ENCODE results near the gene DNTT. TPM values are rescaled to one million over a fixed set of nuclear protein-coding genes. Genes with fewer than 3 reads are reported as not detected.

Gene DNTT
- total RNA-seq, 1 donor from 2014 or later = not detected

DNA sequence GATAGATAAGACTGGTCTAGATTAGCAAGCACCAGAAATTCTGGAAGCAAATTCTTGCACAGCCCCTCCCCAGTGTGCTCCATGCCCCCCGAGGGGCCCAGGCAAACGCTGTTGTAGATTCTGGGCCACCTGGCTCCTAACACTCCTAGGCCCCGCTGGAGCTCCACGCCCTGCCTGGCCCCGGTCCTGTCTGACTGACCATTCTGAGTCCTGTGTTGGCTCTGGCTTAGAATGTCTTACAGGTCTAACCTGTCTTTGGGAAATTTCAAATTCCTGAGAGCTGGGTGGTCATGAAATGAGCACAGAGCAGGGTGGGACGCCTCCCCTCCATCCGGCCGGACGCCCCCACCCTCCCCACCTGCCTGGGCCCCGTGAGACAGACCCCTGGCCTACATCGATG lies 67.1 kb downstream of the DNTT start:
- H3K9ac ChIP-seq = no peak overlapping the region
- no peaks in the 10 kb centered on the region for H3K4me1 ChIP-seq
- Mint-ChIP-seq H3K27me3 (ENCODE audit: insufficient read depth, low read depth) (peaks cover 9% of the 10 kb centered on the region), H3K9me3 (no peaks in the 10 kb centered on the region), H3K27ac (no peak overlapping the region), H3K36me3 (peaks cover 2% of the 10 kb centered on the region), H3K4me3 (no peak overlapping the region), H3K4me1 (peaks cover 16% of the 10 kb centered on the region)
- TF ChIP-seq EZH2phosphoT487 (IDR thresholded peaks at IDR 0.05) (no peak), CTCF (IDR thresholded peaks at IDR 0.05) (no peak), EZH2 (IDR thresholded peaks at IDR 0.05) (no peak)
- no peak overlapping the region for H3K4me3 ChIP-seq
- H3K27ac ChIP-seq = no peak overlapping the region
- H3K27me3 ChIP-seq = peaks cover 10% of the 10 kb centered on the region
- H3K79me2 ChIP-seq (ENCODE audit: low read depth) = no peaks in the 10 kb centered on the region
- H3F3A ChIP-seq (ENCODE audit: low read depth) = no peaks in the 10 kb centered on the region
- no peak for DNase-seq (ENCODE audit: low spot score)
- H2AFZ ChIP-seq (replicated peaks) = no peak overlapping the region
- no peaks in the 10 kb centered on the region for H3K36me3 ChIP-seq
- no peaks in the 10 kb centered on the region for H4K20me1 ChIP-seq (ENCODE audit: low read depth)
- no peak overlapping the region for H3K4me2 ChIP-seq
- no peaks in the 10 kb centered on the region for H3K9me3 ChIP-seq (ENCODE audit: low read depth)

GRCh38 chr10:96374004-96374403 lies 69.8 kb downstream of the DNTT start:
- Histone ChIP-seq H3K4me2 (no peak overlapping the region), H3K36me3 (no peaks in the 10 kb centered on the region), H2AFZ (replicated peaks) (no peak overlapping the region), H3K79me2 (ENCODE audit: low read depth) (no peaks in the 10 kb centered on the region), H3K27me3 (peaks cover 10% of the 10 kb centered on the region), H3K4me3 (no peak overlapping the region), H4K20me1 (ENCODE audit: low read depth) (no peaks in the 10 kb centered on the region), H3F3A (ENCODE audit: low read depth) (no peaks in the 10 kb centered on the region), H3K9me3 (ENCODE audit: low read depth) (no peaks in the 10 kb centered on the region), H3K9ac (no peak overlapping the region), H3K4me1 (no peaks in the 10 kb centered on the region), H3K27ac (no peak overlapping the region)
- TF ChIP-seq EZH2 (IDR thresholded peaks at IDR 0.05) = no peak
- Mint-ChIP-seq H3K27ac (no peak overlapping the region), H3K36me3 (peaks cover 2% of the 10 kb centered on the region), H3K4me1 (peaks cover 23% of the 10 kb centered on the region), H3K4me3 (peak overlapping the region; percentile 39), H3K27me3 (ENCODE audit: insufficient read depth, low read depth) (peaks cover 14% of the 10 kb centered on the region), H3K9me3 (no peaks in the 10 kb centered on the region)
- DNase-seq (ENCODE audit: low spot score) = no peak

DNA sequence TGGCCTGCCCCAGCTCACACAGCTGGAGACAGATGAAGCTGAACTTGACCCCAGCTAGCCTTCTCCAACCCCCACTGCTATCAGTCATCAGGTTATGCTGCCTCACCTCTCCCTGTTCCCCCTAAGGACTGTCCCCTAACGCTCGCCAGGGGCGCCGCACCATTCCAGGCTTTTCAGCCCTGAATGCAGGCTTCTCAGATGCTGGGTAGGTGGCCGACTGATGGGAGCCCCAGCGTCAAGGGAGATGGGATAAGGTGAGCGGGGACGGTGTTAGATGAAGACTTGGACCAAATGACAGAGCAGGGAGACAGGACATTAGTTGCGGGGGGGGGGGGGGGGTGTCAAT lies 70.4 kb downstream of the DNTT start:
- no peak for TF ChIP-seq EZH2 (IDR thresholded peaks at IDR 0.05)
- peak; percentile 17 for TF ChIP-seq CTCF (IDR thresholded peaks at IDR 0.05)
- Mint-ChIP-seq H3K27ac (no peak overlapping the region), H3K27me3 (ENCODE audit: insufficient read depth, low read depth) (peaks cover 12% of the 10 kb centered on the region), H3K4me1 (peaks cover 23% of the 10 kb centered on the region), H3K4me3 (peak overlapping the region; percentile 0), H3K9me3 (no peaks in the 10 kb centered on the region), H3K36me3 (peaks cover 2% of the 10 kb centered on the region)
- Histone ChIP-seq H2AFZ (replicated peaks) (peak overlapping the region; percentile 98), H3K27ac (no peak overlapping the region), H3K4me3 (peak overlapping the region; percentile 49), H3F3A (ENCODE audit: low read depth) (no peaks in the 10 kb centered on the region), H3K27me3 (peaks cover 10% of the 10 kb centered on the region), H3K79me2 (ENCODE audit: low read depth) (no peaks in the 10 kb centered on the region), H3K36me3 (no peaks in the 10 kb centered on the region), H4K20me1 (ENCODE audit: low read depth) (no peaks in the 10 kb centered on the region), H3K4me1 (no peaks in the 10 kb centered on the region), H3K9ac (no peak overlapping the region), H3K4me2 (peak overlapping the region; percentile 87), H3K9me3 (ENCODE audit: low read depth) (no peaks in the 10 kb centered on the region)
- peak; percentile 59 for DNase-seq (ENCODE audit: low spot score)

GRCh38 chr10:96374985-96375830 lies 71.0 kb downstream of the DNTT start:
- H3K9me3 Mint-ChIP-seq = no peaks in the 10 kb centered on the region
- Histone ChIP-seq H3K9ac (no peak overlapping the region), H2AFZ (replicated peaks) (peak overlapping the region; percentile 98)

More at GRCh38 chr10:96374985-96375830, 71.0 kb downstream of the DNTT start:
- no peak overlapping the region for H3K27ac ChIP-seq
- H3K36me3 ChIP-seq = no peaks in the 10 kb centered on the region
- DNase-seq (ENCODE audit: low spot score) = peak; percentile 95
- Mint-ChIP-seq H3K4me1 (peaks cover 23% of the 10 kb centered on the region), H3K27ac (no peak overlapping the region), H3K4me3 (peak overlapping the region; percentile 0), H3K36me3 (peaks cover 2% of the 10 kb centered on the region), H3K27me3 (ENCODE audit: insufficient read depth, low read depth) (peaks cover 12% of the 10 kb centered on the region)
- peak overlapping the region; percentile 87 for H3K4me2 ChIP-seq
- no peaks in the 10 kb centered on the region for H4K20me1 ChIP-seq (ENCODE audit: low read depth)
- H3K27me3 ChIP-seq = peaks cover 10% of the 10 kb centered on the region
- no peaks in the 10 kb centered on the region for H3K9me3 ChIP-seq (ENCODE audit: low read depth)
- no peaks in the 10 kb centered on the region for H3F3A ChIP-seq (ENCODE audit: low read depth)
- no peaks in the 10 kb centered on the region for H3K4me1 ChIP-seq
- no peak for TF ChIP-seq EZH2 (IDR thresholded peaks at IDR 0.05)
- peak; percentile 97 for TF ChIP-seq CTCF (IDR thresholded peaks at IDR 0.05)
- TF ChIP-seq EZH2phosphoT487 (IDR thresholded peaks at IDR 0.05) = no peak
- H3K4me3 ChIP-seq = peak overlapping the region; percentile 49
- H3K79me2 ChIP-seq (ENCODE audit: low read depth) = no peaks in the 10 kb centered on the region
